Ascending aorta (tissue), 2 donors: Measurements from ENCODE around the gene GSTP1. TPM values are rescaled to one million over a fixed set of nuclear protein-coding genes. Genes with fewer than 3 reads are reported as not detected.
"Not testable (repeated sequence)": the region's sequence is repeated elsewhere in the genome, so short reads cannot be mapped to it uniquely, and the experiment has no call there.

Experiments
- DNase-seq, 2 donors: peaks; one replicate each; pipeline ENCODE4 v3.0.0-alpha.2; 2019; ENCODE audit warnings: low spot score in 2 of 2
- H3K27ac ChIP-seq, 2 donors: fragments of 200-600 bp; sonication (generic); one replicate each; pipeline ENCODE4 v1.5.1; 2016 to 2017; ENCODE audit warnings: mild to moderate bottlenecking in 1 of 2
- H3K27me3 ChIP-seq: fragments of 200-600 bp; sonication (generic); one replicate; pipeline ENCODE4 v1.5.1; 2017
- H3K36me3 ChIP-seq, 2 donors: fragments of 200-600 bp; sonication (generic); one replicate each; pipeline ENCODE4 v1.5.1; 2016
- H3K4me1 ChIP-seq, 2 donors: fragments of 200-600 bp; sonication (generic); one replicate each; pipeline ENCODE4 v1.5.1; 2016 to 2017; ENCODE audit warnings: mild to moderate bottlenecking in 1 of 2
- H3K4me3 ChIP-seq, 2 donors: fragments of 200-600 bp; sonication (generic); one replicate each; pipeline ENCODE4 v1.5.1; 2016 to 2017; ENCODE audit warnings: mild to moderate bottlenecking in 1 of 2
- H3K9me3 ChIP-seq, 2 donors: fragments of 200-600 bp; sonication (generic); one replicate each; pipeline ENCODE4 v1.5.1; 2016
- intact Hi-C: fragments of 100-400 bp; cut with DNase I; formaldehyde crosslinking; loops from one replicate; pipeline ENCODE4 v1.15.1; 2023
- total RNA-seq: library from RNA; depleted of rRNA; stranded (reverse); fragments of >200 nt; gene quantifications from one replicate; pipeline ENCODE4 v1.1.0, GENCODE V29; 2016
- TF ChIP-seq, protein P1 (sequence below), 3 experiments: fragments of 200-600 bp in 2 of 3; fragments of 450-650 bp in 1 of 3; sonication (generic) in 2 of 3; IDR thresholded peaks; one replicate each; pipeline ENCODE4 v1.5.1; 2016 to 2019; ENCODE audit warnings: antibody characterized with exemption in 3 of 3, mild to moderate bottlenecking in 1 of 3, moderate library complexity in 1 of 3

The GSTP1 gene
- total RNA-seq, 1 donor from 2014 or later: 1,335 TPM

DNA sequence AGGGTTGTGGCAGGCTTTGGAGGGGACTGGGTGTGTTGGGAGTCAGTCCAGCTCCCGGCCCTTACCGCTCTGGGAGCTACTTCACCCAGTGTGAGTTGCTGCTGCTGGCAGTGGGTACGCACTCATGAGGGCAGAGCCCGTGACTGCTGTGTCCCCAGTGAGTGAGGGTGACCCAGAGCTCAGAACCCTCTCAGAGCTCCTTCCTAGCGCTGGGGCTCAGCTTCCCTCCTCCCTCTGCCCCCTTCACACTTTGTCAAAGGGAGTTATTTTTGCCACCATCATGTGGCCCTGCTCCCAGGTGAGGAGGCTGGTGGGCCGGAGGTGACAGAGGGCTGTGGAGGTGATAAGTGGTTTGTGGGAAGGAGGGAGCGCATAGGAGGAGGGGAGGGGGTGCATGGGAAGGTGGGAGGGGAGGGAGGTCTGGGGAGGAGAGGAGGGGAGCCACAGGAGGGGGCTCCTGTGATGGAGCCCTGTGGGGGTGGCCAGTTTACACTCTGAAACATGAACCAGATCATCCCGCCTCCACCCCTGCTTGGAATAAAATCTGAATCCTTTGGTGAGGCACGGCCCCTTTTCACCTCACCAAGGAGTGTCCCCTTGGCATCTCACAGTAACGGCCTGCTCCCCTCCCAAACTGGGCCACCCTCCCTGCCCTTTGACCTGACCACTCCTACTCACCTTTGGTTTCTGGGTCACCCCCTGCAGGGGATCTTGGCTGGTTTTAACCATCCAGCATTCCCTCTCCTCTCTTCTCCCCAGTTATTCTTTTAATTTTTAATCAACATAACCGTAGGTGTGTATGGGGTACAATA lies 33.0 kb downstream of the GSTP1 start:
- Histone ChIP-seq H3K9me3 (no peaks in the 10 kb centered on the region), H3K27me3 (no peaks in the 10 kb centered on the region), H3K27ac (no peak overlapping the region), H3K4me1 (peaks cover 0 to 6% of the 10 kb centered on the region in 2 donors), H3K36me3 (peaks cover 10 to 14% of the 10 kb centered on the region in 2 donors), H3K4me3 (no peak overlapping the region)
- intact Hi-C loops: no loop called here
- TF ChIP-seq, protein P1, sequence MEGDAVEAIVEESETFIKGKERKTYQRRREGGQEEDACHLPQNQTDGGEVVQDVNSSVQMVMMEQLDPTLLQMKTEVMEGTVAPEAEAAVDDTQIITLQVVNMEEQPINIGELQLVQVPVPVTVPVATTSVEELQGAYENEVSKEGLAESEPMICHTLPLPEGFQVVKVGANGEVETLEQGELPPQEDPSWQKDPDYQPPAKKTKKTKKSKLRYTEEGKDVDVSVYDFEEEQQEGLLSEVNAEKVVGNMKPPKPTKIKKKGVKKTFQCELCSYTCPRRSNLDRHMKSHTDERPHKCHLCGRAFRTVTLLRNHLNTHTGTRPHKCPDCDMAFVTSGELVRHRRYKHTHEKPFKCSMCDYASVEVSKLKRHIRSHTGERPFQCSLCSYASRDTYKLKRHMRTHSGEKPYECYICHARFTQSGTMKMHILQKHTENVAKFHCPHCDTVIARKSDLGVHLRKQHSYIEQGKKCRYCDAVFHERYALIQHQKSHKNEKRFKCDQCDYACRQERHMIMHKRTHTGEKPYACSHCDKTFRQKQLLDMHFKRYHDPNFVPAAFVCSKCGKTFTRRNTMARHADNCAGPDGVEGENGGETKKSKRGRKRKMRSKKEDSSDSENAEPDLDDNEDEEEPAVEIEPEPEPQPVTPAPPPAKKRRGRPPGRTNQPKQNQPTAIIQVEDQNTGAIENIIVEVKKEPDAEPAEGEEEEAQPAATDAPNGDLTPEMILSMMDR (IDR thresholded peaks at IDR 0.05): no peak
- no peak for DNase-seq

- Histone ChIP-seq H3K4me3 (no peak overlapping the region), H3K27ac (no peak overlapping the region), H3K9me3 (no peaks in the 10 kb centered on the region), H3K36me3 (peaks cover 3 to 7% of the 10 kb centered on the region in 2 donors), H3K4me1 (peaks cover 0 to 6% of the 10 kb centered on the region in 2 donors), H3K27me3 (no peaks in the 10 kb centered on the region)
- DNase-seq: no peak
- TF ChIP-seq, protein P1 (IDR thresholded peaks at IDR 0.05): no peak
- intact Hi-C loops: no loop called here
Measured at GRCh38 chr11:67617243-67617953, 33.8 kb downstream of the GSTP1 start.

GRCh38 chr11:67618901-67619659 lies 35.5 kb downstream of the GSTP1 start:
- DNase-seq, H3K27me3 ChIP-seq, H3K36me3 ChIP-seq, H3K9me3 ChIP-seq, H3K4me3 ChIP-seq, intact Hi-C loops, H3K27ac ChIP-seq, H3K4me1 ChIP-seq: not testable (repeated sequence)

DNA sequence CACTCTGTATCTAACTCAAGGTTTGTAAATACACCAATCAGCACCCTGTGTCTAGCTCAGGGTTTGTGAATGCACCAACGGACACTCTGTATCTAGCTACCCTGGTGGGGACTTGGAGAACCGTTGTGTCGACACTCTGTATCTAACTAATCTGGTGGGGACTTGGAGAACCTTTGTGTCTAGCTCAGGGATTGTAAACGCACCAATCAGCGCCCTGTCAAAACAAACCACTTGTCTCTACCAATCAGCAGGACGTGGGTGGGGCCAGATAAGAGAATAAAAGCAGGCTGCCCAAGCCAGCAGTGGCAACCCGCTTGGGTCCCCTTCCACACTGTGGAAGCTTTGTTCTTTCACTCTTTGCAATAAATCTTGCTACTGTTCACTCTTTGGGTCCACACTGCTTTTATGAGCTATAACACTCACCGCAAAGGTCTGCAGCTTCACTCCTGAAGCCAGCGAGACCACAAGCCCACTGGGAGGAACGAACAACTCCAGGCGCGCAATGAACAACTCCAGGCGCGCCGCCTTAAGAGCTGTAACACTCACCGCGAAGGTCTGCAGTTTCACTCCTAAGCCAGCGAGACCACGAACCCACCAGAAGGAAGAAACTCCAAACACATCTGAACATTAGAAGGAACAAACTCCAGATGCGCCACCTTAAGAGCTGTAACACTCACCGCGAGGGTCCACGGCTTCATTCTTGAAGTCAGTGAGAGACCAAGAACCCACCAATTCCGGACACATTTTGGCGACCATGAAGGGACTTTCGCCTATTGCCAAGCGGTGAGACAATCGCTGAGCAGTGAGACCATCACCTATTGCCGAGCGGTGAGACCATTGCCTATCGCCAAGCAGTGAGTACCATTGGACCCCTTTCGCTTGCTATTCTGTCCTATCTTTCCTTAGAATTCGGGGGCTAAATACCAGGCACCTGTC lies 36.3 kb downstream of the GSTP1 start:
- intact Hi-C loops, H3K4me1 ChIP-seq, H3K9me3 ChIP-seq, H3K27me3 ChIP-seq, DNase-seq, H3K4me3 ChIP-seq, H3K27ac ChIP-seq, H3K36me3 ChIP-seq: not testable (repeated sequence)

- H3K4me1 ChIP-seq, H3K4me3 ChIP-seq, DNase-seq, intact Hi-C loops, H3K27ac ChIP-seq, H3K27me3 ChIP-seq, H3K9me3 ChIP-seq, H3K36me3 ChIP-seq: not testable (repeated sequence)
Measured at GRCh38 chr11:67620621-67621020, 37.0 kb downstream of the GSTP1 start.

GRCh38 chr11:67621928-67622327 lies 38.3 kb downstream of the GSTP1 start:
- intact Hi-C loops, H3K27me3 ChIP-seq, H3K4me3 ChIP-seq, H3K9me3 ChIP-seq, H3K4me1 ChIP-seq, H3K36me3 ChIP-seq, DNase-seq, H3K27ac ChIP-seq: not testable (repeated sequence)

DNA sequence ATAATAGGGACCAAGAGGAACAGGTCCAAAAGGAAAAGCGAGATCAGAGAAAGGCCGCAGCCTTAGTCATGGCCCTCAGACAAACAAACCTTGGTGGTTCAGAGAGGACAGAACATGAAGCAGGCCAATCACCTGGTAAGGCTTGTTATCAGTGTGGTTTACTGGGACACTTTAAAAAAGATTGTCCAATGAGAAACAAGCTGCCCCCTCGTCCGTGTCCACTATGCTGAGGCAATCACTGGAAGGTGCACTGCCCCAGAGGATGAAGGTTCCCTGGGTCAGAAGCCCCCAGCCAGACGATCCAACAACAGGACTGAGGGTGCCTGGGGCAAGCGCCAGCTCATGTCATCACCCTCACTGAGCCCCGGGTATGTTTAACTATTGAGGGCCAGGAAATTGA lies 39.3 kb downstream of the GSTP1 start:
- H3K4me3 ChIP-seq, H3K27me3 ChIP-seq, DNase-seq, H3K27ac ChIP-seq, H3K36me3 ChIP-seq, H3K9me3 ChIP-seq, H3K4me1 ChIP-seq, intact Hi-C loops: not testable (repeated sequence)

DNA sequence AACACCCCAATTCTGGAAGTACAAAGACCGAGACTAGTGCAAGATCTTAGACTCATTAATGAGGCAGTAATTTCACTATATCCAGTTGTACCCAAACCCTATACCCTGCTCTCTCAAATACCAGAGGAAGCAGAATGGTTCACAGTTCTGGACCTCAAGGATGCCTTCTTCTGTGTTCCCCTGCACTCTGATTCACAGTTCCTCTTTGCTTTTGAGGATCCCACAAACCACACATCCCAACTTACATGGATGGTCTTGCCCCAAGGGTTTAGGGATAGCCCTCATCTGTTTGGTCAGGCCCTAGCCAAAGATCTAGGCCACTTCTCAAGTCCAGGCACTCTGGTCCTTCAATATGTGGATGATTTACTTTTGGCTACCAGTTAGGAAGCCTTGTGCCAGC lies 40.2 kb downstream of the GSTP1 start:
- H3K36me3 ChIP-seq, DNase-seq, H3K4me3 ChIP-seq, H3K27me3 ChIP-seq, H3K27ac ChIP-seq, intact Hi-C loops, H3K9me3 ChIP-seq, H3K4me1 ChIP-seq: not testable (repeated sequence)

- H3K4me1 ChIP-seq, H3K27me3 ChIP-seq, H3K9me3 ChIP-seq, H3K36me3 ChIP-seq, H3K4me3 ChIP-seq, intact Hi-C loops, DNase-seq, H3K27ac ChIP-seq: not testable (repeated sequence)
Measured at GRCh38 chr11:67626131-67626833, 42.7 kb downstream of the GSTP1 start.
